ENCODE measurements around the gene CHST12.

DNA sequence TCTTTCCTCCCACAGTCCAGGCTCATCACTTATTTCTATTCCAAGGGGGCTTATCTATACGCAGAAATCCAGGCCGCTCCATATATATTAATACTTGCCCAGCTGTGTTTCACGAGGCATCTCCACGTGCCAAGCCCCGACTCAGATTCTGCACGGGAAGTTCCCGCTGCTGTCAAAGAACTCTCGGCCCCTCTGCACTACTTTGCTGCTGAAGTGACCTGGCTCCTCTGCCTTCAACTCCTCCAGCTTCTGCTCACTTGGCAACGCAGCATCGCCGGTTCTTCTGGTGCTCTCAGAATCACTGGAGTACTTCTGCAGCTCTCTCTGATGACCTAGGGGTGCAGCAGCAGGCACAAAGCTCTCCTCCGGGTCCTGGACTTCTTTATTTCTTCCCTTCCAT lies 9.7 kb upstream of the CHST12 start:
- TF ChIP-seq, protein P1, sequence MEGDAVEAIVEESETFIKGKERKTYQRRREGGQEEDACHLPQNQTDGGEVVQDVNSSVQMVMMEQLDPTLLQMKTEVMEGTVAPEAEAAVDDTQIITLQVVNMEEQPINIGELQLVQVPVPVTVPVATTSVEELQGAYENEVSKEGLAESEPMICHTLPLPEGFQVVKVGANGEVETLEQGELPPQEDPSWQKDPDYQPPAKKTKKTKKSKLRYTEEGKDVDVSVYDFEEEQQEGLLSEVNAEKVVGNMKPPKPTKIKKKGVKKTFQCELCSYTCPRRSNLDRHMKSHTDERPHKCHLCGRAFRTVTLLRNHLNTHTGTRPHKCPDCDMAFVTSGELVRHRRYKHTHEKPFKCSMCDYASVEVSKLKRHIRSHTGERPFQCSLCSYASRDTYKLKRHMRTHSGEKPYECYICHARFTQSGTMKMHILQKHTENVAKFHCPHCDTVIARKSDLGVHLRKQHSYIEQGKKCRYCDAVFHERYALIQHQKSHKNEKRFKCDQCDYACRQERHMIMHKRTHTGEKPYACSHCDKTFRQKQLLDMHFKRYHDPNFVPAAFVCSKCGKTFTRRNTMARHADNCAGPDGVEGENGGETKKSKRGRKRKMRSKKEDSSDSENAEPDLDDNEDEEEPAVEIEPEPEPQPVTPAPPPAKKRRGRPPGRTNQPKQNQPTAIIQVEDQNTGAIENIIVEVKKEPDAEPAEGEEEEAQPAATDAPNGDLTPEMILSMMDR (IDR thresholded peaks at IDR 0.05; ENCODE audit: insufficient read depth, low read length), result no peak
- TF ChIP-seq POLR2AphosphoS5 (IDR thresholded peaks at IDR 0.05; ENCODE audit: low read depth), result no peak
